Mucosa of descending colon (tissue), 3 donors: ENCODE results near the gene CSTF1. TPM values are rescaled to one million over a fixed set of nuclear protein-coding genes. Genes with fewer than 3 reads are reported as not detected.
A peak's percentile ranks its signal among the peaks of the same experiment; 100 is the strongest.
"Not testable (repeated sequence)": the region's sequence is repeated elsewhere in the genome, so short reads cannot be mapped to it uniquely, and the experiment has no call there.

Experiments
- ATAC-seq: fragments of 200-7000 bp; cut with Tn5 transposase; one replicate; pipeline ENCODE4 v1.9.1; 2020; ENCODE audit warnings: mild to moderate bottlenecking, moderate library complexity
- DNase-seq, 3 donors: peaks; one replicate each; pipeline ENCODE4 v3.0.0-alpha.2; 2020
- H3K36me3 ChIP-seq: fragments of 200-600 bp; one replicate; pipeline ENCODE4 v1.8.0; 2021; ENCODE audit warnings: low read depth, mild to moderate bottlenecking
- H3K4me1 ChIP-seq: fragments of 200-600 bp; one replicate; pipeline ENCODE4 v1.8.0; 2021; ENCODE audit warnings: low read depth, mild to moderate bottlenecking
- H3K4me3 ChIP-seq: fragments of 200-600 bp; one replicate; pipeline ENCODE4 v1.8.0; 2021; ENCODE audit warnings: mild to moderate bottlenecking
- H3K9me3 ChIP-seq: fragments of 200-600 bp; one replicate; pipeline ENCODE4 v1.8.0; 2021; ENCODE audit warnings: mild to moderate bottlenecking
- CTCF ChIP-seq: fragments of 200-600 bp; IDR thresholded peaks from one replicate; pipeline ENCODE4 v1.8.0; 2022; ENCODE audit warnings: antibody characterized with exemption, mild to moderate bottlenecking
- intact Hi-C, 2 donors: fragments of 100-400 bp; cut with DNase I in 1 of 2; cut with micrococcal nuclease in 1 of 2; formaldehyde crosslinking; loops; one replicate each; pipeline versions ENCODE4 v1.11.0 to v1.11.1; 2022; cut with DNase I, micrococcal nuclease
- total RNA-seq, 3 donors: library from RNA; stranded (reverse); fragmentation: NEBNext Ultra II Directional in 2 of 3; extraction: Animal tissue kit (Norgen Biotek cat#: 25700) in 2 of 3; gene quantifications; one replicate each; pipeline versions ENCODE4 v1.2.1 to v1.2.4, GENCODE V29; 2021 to 2023
- donor health status: DM: no; HTN: no; CAD: no; lungs with moderate emphysema.
- donor health status: DM: no; HTN: no; CAD: no.
- donor health status: DM: no; HTN: yes; CAD: no.

Gene CSTF1
- total RNA-seq, 3 donors from 2014 or later, result 23.0 to 27.3 (median 25.2) TPM

- H3K9me3 ChIP-seq, result no peaks in the 10 kb centered on the region
- peak; percentile 77 for TF ChIP-seq CTCF
- intact Hi-C loops, result no loop called here
- ATAC-seq (peak; percentile 67), DNase-seq (peak in 1 of 3 donors; percentile 83)
- H3K36me3 ChIP-seq, result peaks cover 16% of the 10 kb centered on the region
- no peak overlapping the region for H3K4me3 ChIP-seq
- no peaks in the 10 kb centered on the region for H3K4me1 ChIP-seq
Measured at GRCh38 chr20:56400001-56400640, 7.7 kb downstream of the CSTF1 start.

DNA sequence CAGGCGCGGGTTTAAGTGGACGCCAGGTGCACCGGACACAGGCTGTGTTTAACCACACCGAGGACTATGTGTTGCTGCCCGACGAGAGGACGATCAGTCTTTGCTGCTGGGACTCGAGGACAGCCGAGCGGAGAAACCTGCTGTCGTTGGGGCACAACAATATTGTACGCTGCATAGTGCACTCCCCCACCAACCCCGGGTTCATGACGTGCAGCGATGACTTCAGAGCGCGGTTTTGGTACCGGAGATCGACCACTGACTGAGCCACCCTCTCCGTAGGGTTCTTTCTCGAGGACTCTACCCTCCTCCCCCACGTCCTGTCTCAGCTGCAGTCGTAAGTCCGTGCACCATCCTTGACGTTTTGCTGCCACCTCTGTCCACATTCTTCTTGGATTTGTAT, 11.0 kb downstream of the CSTF1 start:
- TF ChIP-seq CTCF, result no peak
- DNase-seq, result no peak
- Histone ChIP-seq H3K4me3 (no peak overlapping the region), H3K9me3 (no peaks in the 10 kb centered on the region), H3K4me1 (no peaks in the 10 kb centered on the region), H3K36me3 (peaks cover 16% of the 10 kb centered on the region)
- ATAC-seq, result no peak
- intact Hi-C loops, result no loop called here

DNA sequence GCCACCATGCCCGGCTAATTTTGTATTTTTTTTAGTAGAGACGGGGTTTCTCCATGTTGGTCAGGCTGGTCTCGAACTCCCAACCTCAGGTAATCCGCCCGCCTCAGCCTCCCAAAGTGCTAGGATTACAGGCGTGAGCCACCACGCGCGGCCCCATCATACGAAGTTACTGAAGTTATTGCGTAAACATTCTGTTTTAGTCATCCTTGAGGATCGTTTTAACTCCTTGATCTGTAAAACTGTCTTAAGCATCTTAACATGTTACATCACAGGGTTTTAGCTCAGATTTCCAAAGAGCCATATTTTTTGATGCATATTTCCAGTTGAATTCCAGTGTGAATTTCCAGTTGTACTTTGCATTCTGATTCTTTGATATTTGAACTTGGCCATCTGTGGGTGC, 12.9 kb downstream of the CSTF1 start:
- ATAC-seq, intact Hi-C loops, H3K9me3 ChIP-seq, H3K4me3 ChIP-seq, DNase-seq, H3K4me1 ChIP-seq: not testable (repeated sequence)
- H3K36me3 ChIP-seq, result peaks cover 16% of the 10 kb centered on the region

DNA sequence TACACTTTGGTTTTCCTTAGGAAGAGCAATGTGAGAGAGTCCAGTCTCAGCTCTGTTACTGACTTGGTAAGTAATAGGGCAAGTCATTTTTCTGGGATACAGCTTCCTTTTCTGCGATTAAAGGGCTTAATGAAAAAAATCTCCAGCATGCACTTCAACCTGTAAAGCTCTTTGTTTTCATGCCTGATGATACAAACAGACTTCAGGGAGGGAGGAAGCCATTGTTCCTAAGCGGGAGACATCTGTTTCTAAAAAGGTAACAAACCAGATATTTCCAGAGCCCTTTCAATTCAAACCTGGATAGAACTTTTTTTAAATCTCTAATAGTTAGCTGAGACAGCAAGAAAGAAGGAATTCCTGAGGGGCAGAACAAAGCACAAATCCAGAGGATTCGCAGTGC, 14.5 kb downstream of the CSTF1 start:
- no peak overlapping the region for H3K4me3 ChIP-seq
- DNase-seq (no peak), ATAC-seq (no peak)
- peaks cover 10% of the 10 kb centered on the region for H3K36me3 ChIP-seq
- intact Hi-C loops, result no loop called here
- TF ChIP-seq CTCF, result no peak
- no peaks in the 10 kb centered on the region for H3K9me3 ChIP-seq
- H3K4me1 ChIP-seq, result no peaks in the 10 kb centered on the region

DNA sequence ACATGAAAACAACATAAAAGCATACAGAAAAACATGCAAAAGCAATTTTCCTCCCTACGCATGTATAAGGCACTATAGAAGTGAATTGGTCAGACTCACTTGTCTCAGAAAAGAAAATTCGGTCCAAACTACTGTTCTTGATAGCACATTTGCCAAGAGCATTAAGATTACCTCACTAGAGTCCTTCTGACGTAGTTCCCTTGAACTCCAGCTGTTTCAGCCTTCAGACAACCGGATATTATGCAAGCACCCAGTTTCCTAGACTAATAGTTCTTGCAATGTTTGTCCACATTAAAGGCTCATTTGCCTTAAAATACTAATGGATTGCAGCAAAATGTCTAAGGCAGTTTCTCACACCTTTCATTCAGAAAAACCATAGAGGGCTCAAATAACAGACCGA, 17.1 kb downstream of the CSTF1 start:
- Histone ChIP-seq H3K4me1 (no peaks in the 10 kb centered on the region), H3K4me3 (no peak overlapping the region), H3K9me3 (no peaks in the 10 kb centered on the region), H3K36me3 (no peaks in the 10 kb centered on the region)
- ATAC-seq (no peak), DNase-seq (no peak)
- intact Hi-C loops, result no loop called here
- no peak for TF ChIP-seq CTCF

DNA sequence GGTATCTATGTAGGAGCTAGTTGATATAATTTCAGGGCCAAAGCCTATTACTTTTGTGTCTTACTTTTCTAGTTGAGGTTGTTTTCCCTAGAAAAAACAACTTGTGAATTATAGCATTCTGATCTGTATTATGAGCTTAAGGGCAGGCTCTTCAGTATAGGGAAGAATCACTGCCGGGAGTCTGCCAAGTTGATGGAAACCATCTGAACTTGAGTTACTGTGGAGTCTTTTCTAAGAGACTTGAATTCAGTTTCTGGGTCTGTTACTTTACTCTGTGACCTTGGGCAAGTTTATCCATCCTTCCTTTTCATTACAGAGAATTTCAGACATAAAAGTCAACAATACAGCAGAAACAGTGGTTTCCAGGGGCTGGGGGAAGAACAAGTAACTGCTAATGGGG, 17.5 kb downstream of the CSTF1 start:
- DNase-seq (no peak), ATAC-seq (no peak)
- no peak for TF ChIP-seq CTCF
- Histone ChIP-seq H3K36me3 (no peaks in the 10 kb centered on the region), H3K9me3 (no peaks in the 10 kb centered on the region), H3K4me1 (no peaks in the 10 kb centered on the region), H3K4me3 (no peak overlapping the region)
- intact Hi-C loops, result no loop called here

DNA sequence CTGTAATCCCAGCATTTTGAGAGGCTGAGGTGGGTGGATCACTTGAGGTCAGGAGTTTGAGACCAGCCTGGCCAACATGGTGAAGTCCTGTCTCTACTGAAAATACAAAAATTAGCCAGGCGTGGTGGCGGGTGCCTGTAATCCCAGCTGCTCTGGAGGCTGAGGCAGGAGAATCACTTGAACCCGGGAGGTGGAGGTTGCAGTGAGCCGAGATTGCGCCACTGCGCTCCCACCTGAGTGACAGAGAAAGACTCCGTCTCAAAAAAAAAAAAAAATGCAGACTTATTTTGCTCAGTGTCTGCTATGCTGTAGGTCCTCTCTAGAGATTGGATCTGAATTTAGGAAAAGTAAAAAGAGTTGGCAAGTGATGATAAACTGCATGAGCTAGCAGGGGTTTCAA, 18.8 kb downstream of the CSTF1 start:
- intact Hi-C loops, H3K9me3 ChIP-seq, DNase-seq, ATAC-seq, H3K4me3 ChIP-seq, H3K4me1 ChIP-seq, H3K36me3 ChIP-seq: not testable (repeated sequence)
